Activated T-cell treated with anti-CD3 and anti-CD28 coated beads, Interleukin-2, amount 50 U/mL, for 4 hours (primary cell): Measurements from ENCODE around the gene SCN1A. TPM values are rescaled to one million over a fixed set of nuclear protein-coding genes. Genes with fewer than 3 reads are reported as not detected.

ENCODE experiments used
- ATAC-seq, 2 donors: fragments of 200-7000 bp; cut with Tn5 transposase; one replicate each; pipeline ENCODE4 v1.10.0; 2021
- DNase-seq: peaks from one replicate; pipeline ENCODE4 v3.0.0-alpha.2; 2020
- H3K27me3 Mint-ChIP-seq: one replicate; pipeline ENCODE4 v1.8.0; 2021; ENCODE audit warnings: low read depth, mixed read lengths
- H3K36me3 Mint-ChIP-seq: one replicate; pipeline ENCODE4 v1.8.0; 2022; ENCODE audit warnings: mixed read lengths; ENCODE audit not compliant: insufficient read depth
- H3K4me1 Mint-ChIP-seq: one replicate; pipeline ENCODE4 v1.8.0; 2021; ENCODE audit warnings: low read depth, mixed read lengths
- H3K4me3 Mint-ChIP-seq: one replicate; pipeline ENCODE4 v1.8.0; 2021; ENCODE audit warnings: mild to moderate bottlenecking, moderate library complexity, mixed read lengths
- H3K9me3 Mint-ChIP-seq: one replicate; pipeline ENCODE4 v1.8.0; 2021; ENCODE audit warnings: mixed read lengths
- total RNA-seq, 3 donors: library from RNA; stranded (reverse); gene quantifications; one replicate each; pipeline ENCODE4 v1.2.1, GENCODE V29; 2021

Gene SCN1A
- total RNA-seq, 3 donors from 2014 or later = not detected

- ATAC-seq (peak; percentile 98 to 99), DNase-seq (peak; percentile 90)
- Mint-ChIP-seq H3K9me3 (no peaks in the 10 kb centered on the region), H3K27me3 (no peaks in the 10 kb centered on the region), H3K36me3 (no peaks in the 10 kb centered on the region), H3K4me3 (peak within 1 kb of the TSS; percentile 49), H3K4me1 (peaks cover 15% of the 10 kb centered on the region)
Measured at GRCh38 chr2:165953655-165954606, 173.9 kb downstream of the SCN1A start, which contains the start of gene TTC21B. Gene TTC21B (minus strand): TSS chr2:165953776. CDS start chr2:165953705, 71 bp downstream.

GRCh38 chr2:165953306-165953654, 174.5 kb downstream of the SCN1A start:
- H3K36me3 Mint-ChIP-seq = no peaks in the 10 kb centered on the region
- peak; percentile 50 to 52 for ATAC-seq

GRCh38 chr2:165952741-165953211, 175.0 kb downstream of the SCN1A start:
- Mint-ChIP-seq H3K4me3 (no peak overlapping the region), H3K9me3 (no peaks in the 10 kb centered on the region), H3K4me1 (peaks cover 18% of the 10 kb centered on the region), H3K36me3 (peaks cover 3% of the 10 kb centered on the region), H3K27me3 (no peaks in the 10 kb centered on the region)
- no peak for DNase-seq
- no peak for ATAC-seq

More at GRCh38 chr2:165953306-165953654, 174.5 kb downstream of the SCN1A start:
- DNase-seq = no peak
- no peaks in the 10 kb centered on the region for H3K27me3 Mint-ChIP-seq
- H3K9me3 Mint-ChIP-seq = no peaks in the 10 kb centered on the region
- peaks cover 15% of the 10 kb centered on the region for H3K4me1 Mint-ChIP-seq
- H3K4me3 Mint-ChIP-seq = no peak overlapping the region

- H3K36me3 Mint-ChIP-seq = peaks cover 7% of the 10 kb centered on the region
- no peak for DNase-seq
Measured at GRCh38 chr2:165952085-165952484, 175.7 kb downstream of the SCN1A start.

GRCh38 chr2:165950438-165950837, 177.4 kb downstream of the SCN1A start:
- no peaks in the 10 kb centered on the region for H3K9me3 Mint-ChIP-seq

More at GRCh38 chr2:165952085-165952484, 175.7 kb downstream of the SCN1A start:
- H3K4me3 Mint-ChIP-seq = no peak overlapping the region
- ATAC-seq = no peak
- no peaks in the 10 kb centered on the region for H3K27me3 Mint-ChIP-seq
- peaks cover 18% of the 10 kb centered on the region for H3K4me1 Mint-ChIP-seq
- no peaks in the 10 kb centered on the region for H3K9me3 Mint-ChIP-seq

GRCh38 chr2:165941827-165942226, 186.0 kb downstream of the SCN1A start:
- Mint-ChIP-seq H3K36me3 (peaks cover 51% of the 10 kb centered on the region), H3K4me1 (no peaks in the 10 kb centered on the region), H3K9me3 (no peaks in the 10 kb centered on the region), H3K27me3 (no peaks in the 10 kb centered on the region), H3K4me3 (no peak overlapping the region)
- DNase-seq (no peak), ATAC-seq (no peak)

More at GRCh38 chr2:165950438-165950837, 177.4 kb downstream of the SCN1A start:
- peaks cover 14% of the 10 kb centered on the region for H3K4me1 Mint-ChIP-seq
- H3K4me3 Mint-ChIP-seq = no peak overlapping the region
- no peaks in the 10 kb centered on the region for H3K27me3 Mint-ChIP-seq
- peaks cover 7% of the 10 kb centered on the region for H3K36me3 Mint-ChIP-seq
- DNase-seq = no peak
- ATAC-seq = no peak

- Mint-ChIP-seq H3K4me3 (no peak overlapping the region), H3K36me3 (peaks cover 62% of the 10 kb centered on the region), H3K27me3 (no peaks in the 10 kb centered on the region), H3K4me1 (no peaks in the 10 kb centered on the region), H3K9me3 (no peaks in the 10 kb centered on the region)
- DNase-seq (no peak), ATAC-seq (no peak)
Measured at GRCh38 chr2:165938237-165938636, 189.6 kb downstream of the SCN1A start.

Other genes starting within 250 kb of the SCN1A start
- 10 to 100 TPM; 13.9 to 18.1 (median 16.3) TPM for gene TTC21B, start 174.2 kb downstream of the SCN1A start, total RNA-seq
- under 1 TPM in 1 of 3 donors, not detected in 2; 0.13 TPM for gene SCN9A, start 247.9 kb upstream of the SCN1A start, total RNA-seq